Fibroblast of skin of right quadriceps (primary cell): ENCODE results near the gene RTP5.
"Not testable (repeated sequence)": the region's sequence is repeated elsewhere in the genome, so short reads cannot be mapped to it uniquely, and the experiment has no call there.

Experiments
- DNase-seq: peaks from one replicate; pipeline ENCODE4 v3.0.0-alpha.2; 2013

RTP5 gene

GRCh38 chr2:241871538-241872312 lies 2.2 kb downstream of the RTP5 start:
- DNase-seq = no peak

- DNase-seq = no peak
Observed at GRCh38 chr2:241872313-241872642, 2.7 kb downstream of the RTP5 start.

- no peak for DNase-seq
Observed at GRCh38 chr2:241873081-241873802, 3.7 kb downstream of the RTP5 start.

GRCh38 chr2:241873803-241874110 lies 4.2 kb downstream of the RTP5 start:
- no peak for DNase-seq

- DNase-seq = no peak
Observed at GRCh38 chr2:241874277-241874925, 4.9 kb downstream of the RTP5 start.

GRCh38 chr2:241875754-241876527 lies 6.4 kb downstream of the RTP5 start:
- not testable (repeated sequence) for DNase-seq

GRCh38 chr2:241876528-241877196 lies 7.1 kb downstream of the RTP5 start:
- no peak for DNase-seq

GRCh38 chr2:241877197-241877685 lies 7.7 kb downstream of the RTP5 start:
- no peak for DNase-seq

GRCh38 chr2:241877989-241878970 lies 8.8 kb downstream of the RTP5 start:
- DNase-seq = peak; percentile 69

- DNase-seq = no peak
Observed at GRCh38 chr2:241879326-241879725, 9.8 kb downstream of the RTP5 start.

GRCh38 chr2:241880311-241881073 lies 11.0 kb downstream of the RTP5 start:
- no peak for DNase-seq

GRCh38 chr2:241882091-241882625 lies 12.6 kb downstream of the RTP5 start:
- no peak for DNase-seq

- no peak for DNase-seq
Observed at GRCh38 chr2:241884951-241885290, 15.4 kb downstream of the RTP5 start.

GRCh38 chr2:241885291-241885945 lies 15.9 kb downstream of the RTP5 start:
- no peak for DNase-seq

- DNase-seq = no peak
Observed at GRCh38 chr2:241885946-241886643, 16.6 kb downstream of the RTP5 start.

- DNase-seq = no peak
Observed at GRCh38 chr2:241886840-241887447, 17.4 kb downstream of the RTP5 start.

GRCh38 chr2:241887806-241888522 lies 18.4 kb downstream of the RTP5 start:
- no peak for DNase-seq

GRCh38 chr2:241888641-241889040 lies 19.1 kb downstream of the RTP5 start:
- DNase-seq = no peak
